BLaER1 (cell line): ENCODE results near the gene SHFL.
A peak's percentile ranks its signal among the peaks of the same experiment; 100 is the strongest.

Experiments used
- H3K27ac ChIP-seq: shearing (Covaris generic); formaldehyde crosslinking; 2 replicates; pipeline ENCODE4 v1.8.1; 2022
- H3K27me3 ChIP-seq: shearing (Covaris generic); formaldehyde crosslinking; 2 replicates; pipeline ENCODE4 v1.8.1; 2022
- H3K36me3 ChIP-seq: shearing (Covaris generic); formaldehyde crosslinking; 2 replicates; pipeline ENCODE4 v1.8.1; 2022
- H3K4me1 ChIP-seq: shearing (Covaris generic); formaldehyde crosslinking; 2 replicates; pipeline ENCODE4 v1.8.1; 2022
- H3K4me2 ChIP-seq: shearing (Covaris generic); formaldehyde crosslinking; 2 replicates; pipeline ENCODE4 v1.8.1; 2022
- H3K4me3 ChIP-seq: shearing (Covaris generic); formaldehyde crosslinking; 2 replicates; pipeline ENCODE4 v1.8.1; 2022
- H3K9ac ChIP-seq: shearing (Covaris generic); formaldehyde crosslinking; 2 replicates; pipeline ENCODE4 v1.8.1; 2022
- H3K9me3 ChIP-seq: shearing (Covaris generic); formaldehyde crosslinking; 2 replicates; pipeline ENCODE4 v1.8.1; 2022
- H4K20me1 ChIP-seq: shearing (Covaris generic); formaldehyde crosslinking; 2 replicates; pipeline ENCODE4 v1.8.1; 2022
- Cebpa-rat ChIP-seq: shearing (Covaris generic); IDR thresholded peaks from 2 replicates; pipeline ENCODE4 v1.8.1; 2022

Gene SHFL

DNA sequence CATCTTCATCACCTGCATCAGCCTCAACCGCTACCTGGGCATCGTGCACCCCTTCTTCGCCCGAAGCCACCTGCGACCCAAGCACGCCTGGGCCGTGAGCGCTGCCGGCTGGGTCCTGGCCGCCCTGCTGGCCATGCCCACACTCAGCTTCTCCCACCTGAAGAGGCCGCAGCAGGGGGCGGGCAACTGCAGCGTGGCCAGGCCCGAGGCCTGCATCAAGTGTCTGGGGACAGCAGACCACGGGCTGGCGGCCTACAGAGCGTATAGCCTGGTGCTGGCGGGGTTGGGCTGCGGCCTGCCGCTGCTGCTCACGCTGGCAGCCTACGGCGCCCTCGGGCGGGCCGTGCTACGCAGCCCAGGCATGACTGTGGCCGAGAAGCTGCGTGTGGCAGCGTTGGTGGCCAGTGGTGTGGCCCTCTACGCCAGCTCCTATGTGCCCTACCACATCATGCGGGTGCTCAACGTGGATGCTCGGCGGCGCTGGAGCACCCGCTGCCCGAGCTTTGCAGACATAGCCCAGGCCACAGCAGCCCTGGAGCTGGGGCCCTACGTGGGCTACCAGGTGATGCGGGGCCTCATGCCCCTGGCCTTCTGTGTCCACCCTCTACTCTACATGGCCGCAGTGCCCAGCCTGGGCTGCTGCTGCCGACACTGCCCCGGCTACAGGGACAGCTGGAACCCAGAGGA lies 28.0 kb downstream of the SHFL start:
- H3K4me3 ChIP-seq, result no peak overlapping the region
- H3K4me1 ChIP-seq, result peaks cover 93% of the 10 kb centered on the region
- H3K36me3 ChIP-seq, result peaks cover 82% of the 10 kb centered on the region
- H4K20me1 ChIP-seq, result peaks cover 71% of the 10 kb centered on the region
- no peaks in the 10 kb centered on the region for H3K9me3 ChIP-seq
- H3K4me2 ChIP-seq, result peak overlapping the region; percentile 97
- H3K9ac ChIP-seq, result no peak overlapping the region
- no peak for TF ChIP-seq Cebpa-rat
- H3K27me3 ChIP-seq, result no peaks in the 10 kb centered on the region
- H3K27ac ChIP-seq, result 0 out of 2 replicates have a peak overlapping the region, but pooled peaks have one; percentile 92

DNA sequence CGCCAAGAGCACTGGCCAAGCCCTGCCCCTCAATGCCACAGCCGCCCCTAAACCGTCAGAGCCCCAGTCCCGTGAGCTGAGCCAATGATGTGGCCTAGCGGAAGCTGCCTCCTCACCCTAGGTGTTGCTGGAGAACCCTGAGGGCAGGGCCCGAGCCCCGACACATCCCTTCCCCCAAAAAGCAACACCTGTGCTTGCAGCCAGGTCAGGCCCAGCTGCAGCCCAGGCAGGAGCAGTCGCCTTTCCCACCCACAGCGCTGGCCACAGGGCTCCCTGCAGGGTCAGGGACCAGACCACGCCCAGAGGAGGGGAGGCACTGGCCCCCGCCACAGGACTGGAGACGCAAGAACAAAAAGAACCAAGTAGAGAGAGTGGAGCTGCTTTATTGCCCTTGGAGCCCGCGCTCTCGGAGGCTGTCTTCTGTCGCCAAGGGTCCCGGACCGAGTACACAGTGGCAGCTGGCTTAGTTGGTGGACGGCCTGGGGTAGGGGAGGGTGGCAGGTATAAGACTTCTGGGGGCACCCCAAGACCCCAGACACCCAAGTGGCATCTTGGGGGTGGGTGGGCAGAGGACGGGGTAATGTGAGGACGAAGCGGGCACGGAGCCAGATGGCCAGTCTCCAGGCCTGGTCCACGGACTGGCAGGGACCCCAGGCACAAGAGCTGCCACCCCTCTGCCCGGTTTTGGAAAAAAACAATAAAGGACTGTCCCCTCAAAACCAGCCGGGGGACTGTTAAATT lies 28.7 kb downstream of the SHFL start:
- Histone ChIP-seq H3K27me3 (no peaks in the 10 kb centered on the region), H3K9ac (no peak overlapping the region), H3K27ac (0 out of 2 replicates have a peak overlapping the region, but pooled peaks have one; percentile 9), H4K20me1 (peaks cover 74% of the 10 kb centered on the region), H3K9me3 (no peaks in the 10 kb centered on the region), H3K4me3 (no peak overlapping the region), H3K4me2 (peak overlapping the region; percentile 99; the same call in 1 of the 2 replicates), H3K4me1 (peaks cover 86% of the 10 kb centered on the region), H3K36me3 (peaks cover 75% of the 10 kb centered on the region)
- TF ChIP-seq Cebpa-rat, result no peak

- H3K4me2 ChIP-seq, result peak overlapping the region; percentile 99; the same call in 1 of the 2 replicates
- no peak overlapping the region for H3K27ac ChIP-seq
- peaks cover 74% of the 10 kb centered on the region for H4K20me1 ChIP-seq
- no peaks in the 10 kb centered on the region for H3K27me3 ChIP-seq
- H3K9me3 ChIP-seq, result no peaks in the 10 kb centered on the region
- TF ChIP-seq Cebpa-rat, result no peak
- 0 out of 2 replicates have a peak overlapping the region, but pooled peaks have one; percentile 0 for H3K9ac ChIP-seq
- peaks cover 68% of the 10 kb centered on the region for H3K36me3 ChIP-seq
- H3K4me1 ChIP-seq, result peaks cover 86% of the 10 kb centered on the region
- no peak overlapping the region for H3K4me3 ChIP-seq
Observed at GRCh38 chr19:10115392-10116084, 29.4 kb downstream of the SHFL start.

DNA sequence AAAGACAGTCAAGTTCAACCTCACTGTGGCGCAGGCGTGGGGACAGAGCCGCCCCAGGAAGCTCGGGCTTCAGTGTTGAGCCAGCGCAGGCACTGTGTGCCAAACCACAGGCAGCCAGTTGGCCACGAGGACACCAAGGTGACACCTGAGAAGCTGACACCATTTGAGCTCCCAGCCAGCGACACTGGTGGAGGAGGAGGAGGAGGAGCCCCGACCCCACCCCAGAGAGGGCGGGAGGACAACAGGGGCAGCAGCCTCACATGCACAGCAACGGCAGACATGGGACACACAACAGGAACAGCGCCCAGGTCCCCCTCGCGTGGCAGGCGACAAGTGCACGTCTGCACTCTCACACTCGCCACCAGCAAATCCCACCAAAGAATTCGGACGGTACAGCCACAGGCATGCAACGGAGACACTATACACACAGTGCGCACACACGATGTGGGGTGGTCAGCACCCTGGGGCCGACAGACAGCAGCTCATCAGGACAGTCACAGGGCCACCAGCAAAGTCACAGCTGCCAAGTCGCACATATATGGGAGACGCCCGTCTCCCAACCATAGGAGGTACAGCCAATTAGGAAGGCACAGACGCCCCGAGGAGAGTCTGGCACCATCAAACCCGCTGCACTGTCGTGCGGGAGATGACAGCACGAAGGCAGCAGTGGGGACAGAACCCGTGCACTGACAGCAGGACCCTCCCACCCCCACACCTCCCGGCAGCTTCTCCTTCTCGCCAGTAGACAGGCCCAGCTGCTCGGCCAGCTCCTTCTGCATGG lies 30.2 kb downstream of the SHFL start:
- no peaks in the 10 kb centered on the region for H3K27me3 ChIP-seq
- H4K20me1 ChIP-seq, result peaks cover 74% of the 10 kb centered on the region
- no peaks in the 10 kb centered on the region for H3K9me3 ChIP-seq
- H3K27ac ChIP-seq, result no peak overlapping the region
- peak overlapping the region; percentile 99 for H3K4me2 ChIP-seq
- peak overlapping the region; percentile 11; the same call in 1 of the 2 replicates for H3K4me3 ChIP-seq
- H3K4me1 ChIP-seq, result peaks cover 86% of the 10 kb centered on the region
- H3K9ac ChIP-seq, result 0 out of 2 replicates have a peak overlapping the region, but pooled peaks have one; percentile 0
- TF ChIP-seq Cebpa-rat, result no peak
- peaks cover 61% of the 10 kb centered on the region for H3K36me3 ChIP-seq

GRCh38 chr19:10116866-10117616 lies 30.9 kb downstream of the SHFL start:
- Histone ChIP-seq H3K4me3 (peak overlapping the region; percentile 93; the same call in 1 of the 2 replicates), H3K9ac (peak overlapping the region; percentile 95; the same call in 1 of the 2 replicates), H3K27ac (peak overlapping the region; percentile 30; the same call in 1 of the 2 replicates), H3K27me3 (no peaks in the 10 kb centered on the region), H3K4me2 (peak overlapping the region; percentile 99), H3K9me3 (no peaks in the 10 kb centered on the region), H4K20me1 (peaks cover 73% of the 10 kb centered on the region), H3K36me3 (peaks cover 59% of the 10 kb centered on the region), H3K4me1 (peaks cover 88% of the 10 kb centered on the region)
- TF ChIP-seq Cebpa-rat, result no peak

- no peak for TF ChIP-seq Cebpa-rat
- Histone ChIP-seq H3K4me2 (peak overlapping the region; percentile 99), H3K9me3 (no peaks in the 10 kb centered on the region), H3K9ac (peak overlapping the region; percentile 95), H3K27ac (peak overlapping the region; percentile 94), H3K4me3 (peak overlapping the region; percentile 93), H3K27me3 (no peaks in the 10 kb centered on the region), H3K4me1 (peaks cover 88% of the 10 kb centered on the region), H4K20me1 (peaks cover 55% of the 10 kb centered on the region), H3K36me3 (peaks cover 56% of the 10 kb centered on the region)
Observed at GRCh38 chr19:10118960-10119359, 32.8 kb downstream of the SHFL start.

- no peak for TF ChIP-seq Cebpa-rat
- Histone ChIP-seq H3K4me1 (peaks cover 93% of the 10 kb centered on the region), H3K36me3 (peaks cover 55% of the 10 kb centered on the region), H3K27ac (peak overlapping the region; percentile 94), H3K9ac (peak overlapping the region; percentile 42; the same call in 1 of the 2 replicates), H3K4me2 (peak overlapping the region; percentile 84), H3K27me3 (no peaks in the 10 kb centered on the region), H4K20me1 (peaks cover 38% of the 10 kb centered on the region), H3K4me3 (no peak overlapping the region), H3K9me3 (no peaks in the 10 kb centered on the region)
Observed at GRCh38 chr19:10120538-10121189, 34.5 kb downstream of the SHFL start.

- no peak for TF ChIP-seq Cebpa-rat
- Histone ChIP-seq H3K9me3 (no peaks in the 10 kb centered on the region), H3K27ac (peak overlapping the region; percentile 94), H3K4me3 (no peak overlapping the region), H3K36me3 (peaks cover 41% of the 10 kb centered on the region), H3K4me1 (peaks cover 93% of the 10 kb centered on the region), H3K4me2 (peak overlapping the region; percentile 84), H3K9ac (0 out of 2 replicates have a peak overlapping the region, but pooled peaks have one; percentile 9), H4K20me1 (peaks cover 24% of the 10 kb centered on the region), H3K27me3 (no peaks in the 10 kb centered on the region)
Observed at GRCh38 chr19:10122045-10122444, 35.9 kb downstream of the SHFL start.
